Activated T-cell treated with anti-CD3 and anti-CD28 coated beads for 1 hour (primary cell): ENCODE measurements around the gene KIAA1671.

Experiments
- DNase-seq: peaks from one replicate; pipeline ENCODE4 v3.0.0-alpha.2; 2020; ENCODE audit warnings: low read depth

KIAA1671 gene

DNA sequence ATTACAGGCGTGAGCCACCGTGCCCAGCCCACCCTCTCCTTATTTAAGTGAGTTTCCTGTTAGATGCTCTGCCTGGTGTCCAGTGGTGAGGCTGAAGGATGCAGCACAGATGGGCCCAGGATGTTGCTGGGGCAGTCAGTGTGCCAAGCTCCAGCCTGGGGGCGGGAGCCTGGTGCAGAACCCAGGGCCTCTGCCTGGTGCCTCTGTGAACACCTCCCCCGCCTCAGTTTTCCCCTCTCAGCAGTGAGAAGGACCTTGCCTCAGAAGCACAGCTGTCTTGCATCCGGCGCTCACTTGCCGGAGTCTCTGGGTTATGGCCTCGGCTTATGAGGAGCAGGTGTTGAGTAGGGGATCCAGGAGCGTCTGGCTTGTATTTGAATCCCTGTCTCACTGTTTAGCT lies 116.2 kb downstream of the KIAA1671 start:
- DNase-seq = no peak

DNA sequence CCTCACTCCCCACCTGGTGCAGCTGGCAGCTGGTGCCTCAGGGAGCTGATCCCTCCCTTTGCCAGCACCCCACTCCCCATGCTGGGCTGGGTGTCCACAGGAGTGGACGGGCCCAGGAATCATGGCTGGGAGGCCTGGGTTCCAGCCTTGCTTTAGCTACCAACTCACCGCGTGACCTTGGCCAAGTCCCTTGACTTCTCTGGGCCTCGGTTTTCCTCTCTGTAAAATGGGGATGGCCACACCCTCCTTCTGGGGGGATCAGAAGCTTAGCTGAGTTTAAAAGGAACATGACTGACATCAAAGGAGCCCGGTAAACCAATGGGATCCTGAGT lies 116.9 kb downstream of the KIAA1671 start:
- no peak for DNase-seq

DNA sequence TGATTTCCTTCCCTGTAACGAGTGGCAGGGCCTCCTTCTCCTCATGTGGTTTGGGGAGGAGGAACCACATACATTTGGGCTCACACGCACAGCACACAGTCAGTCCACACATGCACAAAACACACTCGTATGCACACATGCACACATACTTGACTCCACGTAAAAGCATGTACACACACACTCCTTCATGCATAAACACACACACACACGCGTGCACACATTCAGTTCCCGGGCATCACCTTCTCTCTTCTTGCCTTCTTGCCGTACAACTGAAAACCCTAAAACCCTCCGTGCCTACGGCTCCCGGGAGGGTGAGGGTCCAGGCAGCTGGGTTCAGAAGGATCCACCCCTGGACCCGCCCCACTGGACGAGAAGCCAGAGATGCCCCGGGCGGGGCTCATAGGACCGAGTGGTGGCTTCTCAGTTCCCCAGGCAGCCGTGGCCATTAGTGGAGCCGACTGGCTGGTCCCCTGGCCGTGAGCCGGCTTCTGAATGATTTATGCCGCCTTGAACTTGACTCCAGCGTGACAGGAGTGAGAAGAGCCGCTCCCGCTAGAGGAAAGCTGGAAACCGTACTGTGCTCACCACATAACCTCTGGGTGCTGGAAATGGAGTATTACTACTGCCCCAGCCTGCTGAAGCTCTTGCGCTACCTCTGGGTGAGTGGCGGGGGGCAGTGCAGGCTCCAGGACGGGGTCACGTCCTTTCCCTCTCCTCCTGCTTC lies 117.4 kb downstream of the KIAA1671 start:
- DNase-seq = no peak

DNA sequence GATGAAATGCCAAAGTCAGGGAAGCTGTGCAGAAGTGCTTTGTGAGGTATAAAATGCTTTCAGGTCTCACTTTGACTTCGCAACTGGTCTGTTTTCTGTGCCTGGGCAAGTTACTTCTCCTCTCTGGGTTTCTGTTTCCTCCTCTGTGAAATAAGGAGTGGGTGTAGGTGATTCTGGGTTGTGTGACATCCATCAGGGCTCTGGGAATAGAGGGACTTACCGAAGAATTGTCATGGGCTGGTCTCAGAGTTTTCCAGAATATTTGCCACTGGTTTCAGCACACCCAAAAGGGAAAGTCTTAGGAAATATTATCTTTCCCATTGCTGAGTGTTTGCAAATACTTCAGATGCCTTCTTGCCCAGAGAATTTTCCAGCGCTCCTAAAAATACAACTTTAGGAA lies 118.4 kb downstream of the KIAA1671 start:
- DNase-seq = no peak

DNA sequence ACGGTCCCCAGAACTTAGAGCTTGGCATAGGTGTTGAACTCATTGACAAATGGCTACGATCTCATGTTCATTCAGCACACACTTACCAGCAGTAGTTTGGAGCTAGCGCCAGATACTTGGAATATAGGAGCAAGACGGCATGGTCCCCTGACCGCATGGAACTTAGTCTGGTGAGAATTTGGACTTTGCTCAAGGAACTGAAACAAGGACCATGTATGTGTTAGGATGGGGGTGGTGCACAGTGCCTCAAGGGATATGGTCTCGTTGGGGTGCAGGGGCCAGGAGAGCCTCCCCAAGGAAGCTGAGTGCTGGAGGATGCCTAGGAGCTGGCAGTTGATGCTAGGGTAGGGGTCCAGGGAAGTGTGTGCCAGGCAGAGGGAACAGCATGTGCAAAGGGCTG lies 119.2 kb downstream of the KIAA1671 start:
- DNase-seq = no peak

DNA sequence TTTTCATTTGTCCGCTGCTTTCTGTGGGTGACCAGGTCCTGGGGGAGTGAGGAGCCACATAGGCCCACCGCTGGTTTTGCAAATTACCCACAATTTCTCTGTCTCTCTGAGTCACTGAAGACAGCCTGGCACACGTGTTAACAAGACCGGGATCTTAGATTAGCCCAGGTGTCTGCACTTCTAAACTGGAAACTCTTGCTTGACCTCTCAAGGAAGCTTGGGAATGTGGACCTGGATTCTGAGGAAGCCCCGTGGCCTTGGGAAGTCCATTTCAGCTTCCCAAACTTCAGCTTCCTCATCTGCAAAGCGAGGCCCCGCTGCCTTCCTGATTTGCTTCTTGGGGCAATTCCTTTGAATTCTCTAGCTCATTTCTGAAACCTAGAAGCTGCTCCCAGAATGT lies 119.9 kb downstream of the KIAA1671 start:
- no peak for DNase-seq

DNA sequence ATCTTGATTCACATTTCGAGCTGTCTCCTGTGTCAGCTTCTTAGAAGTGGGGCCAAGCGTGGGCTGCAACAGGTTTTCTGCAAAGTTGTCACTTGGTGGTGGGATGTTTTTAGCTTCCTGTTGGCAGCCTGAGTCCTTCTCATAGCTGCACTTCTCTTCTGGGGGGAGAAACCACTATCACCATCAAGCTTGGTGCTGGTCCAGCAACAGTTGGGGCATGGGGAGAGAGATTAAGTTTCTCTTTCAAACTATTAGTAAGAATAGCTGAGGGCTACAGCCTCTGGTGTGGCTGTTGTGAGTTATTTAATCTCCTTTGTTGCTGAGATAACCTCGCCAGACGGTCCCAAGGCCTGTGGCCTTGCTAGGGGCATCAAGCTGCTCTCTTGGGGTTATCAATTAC lies 123.8 kb downstream of the KIAA1671 start:
- DNase-seq = no peak

DNA sequence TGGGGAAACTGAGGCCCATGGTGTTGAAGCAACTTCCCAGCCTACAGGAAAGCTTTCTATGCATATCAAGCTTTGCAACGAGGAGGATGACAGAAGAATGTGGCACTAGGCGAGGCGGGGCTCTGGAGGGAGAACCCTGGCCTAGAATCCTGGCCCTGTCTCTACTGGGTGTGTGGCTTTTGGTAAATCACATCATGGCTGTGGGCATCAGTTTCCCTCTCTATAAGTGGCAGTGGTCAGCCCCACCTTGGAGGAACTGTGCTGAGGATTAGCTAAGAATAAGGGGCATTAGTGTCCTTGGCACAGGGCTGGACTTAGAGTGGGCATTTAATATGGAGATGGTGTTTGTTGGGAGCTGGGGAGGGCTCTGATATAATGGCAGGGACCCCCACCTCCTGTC lies 124.5 kb downstream of the KIAA1671 start:
- no peak for DNase-seq

DNA sequence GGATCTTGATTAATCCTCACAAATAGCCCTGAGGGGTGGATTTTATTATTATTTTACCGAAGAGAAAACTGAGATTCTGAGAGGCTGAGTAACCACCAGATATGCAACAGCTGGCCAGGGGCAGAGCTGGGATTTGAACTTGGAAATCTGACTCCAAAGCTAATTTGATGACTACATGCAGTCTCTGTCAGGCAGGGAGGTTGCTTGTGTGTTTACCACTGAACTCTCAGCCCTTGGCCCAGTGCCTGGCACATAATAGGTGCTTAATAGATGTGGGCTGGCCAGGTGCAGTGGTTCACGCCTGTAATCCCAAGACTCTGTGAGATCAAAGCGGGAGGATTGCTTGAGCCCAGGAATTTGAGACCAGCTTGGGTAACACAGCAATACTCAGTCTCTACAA lies 125.4 kb downstream of the KIAA1671 start:
- no peak for DNase-seq

DNA sequence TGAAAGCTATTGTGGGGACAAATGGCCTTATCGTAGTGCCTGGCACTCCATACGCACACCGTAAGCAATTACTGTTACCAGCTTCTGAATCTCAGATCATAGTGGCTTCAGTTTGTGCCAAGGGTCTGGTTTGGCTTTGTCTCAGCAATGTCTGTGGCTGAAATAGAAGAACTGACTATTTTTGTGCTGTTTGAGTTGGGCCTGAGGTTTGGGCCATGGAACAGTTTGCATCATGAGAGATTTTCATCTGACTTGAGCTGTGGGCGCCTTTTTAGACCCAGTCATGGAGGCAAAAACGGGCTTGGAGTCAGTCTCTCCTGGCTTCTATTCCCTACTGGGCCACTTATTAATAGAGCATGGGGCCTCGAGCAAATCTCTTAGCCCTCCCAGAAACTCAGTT lies 126.1 kb downstream of the KIAA1671 start:
- no peak for DNase-seq

DNA sequence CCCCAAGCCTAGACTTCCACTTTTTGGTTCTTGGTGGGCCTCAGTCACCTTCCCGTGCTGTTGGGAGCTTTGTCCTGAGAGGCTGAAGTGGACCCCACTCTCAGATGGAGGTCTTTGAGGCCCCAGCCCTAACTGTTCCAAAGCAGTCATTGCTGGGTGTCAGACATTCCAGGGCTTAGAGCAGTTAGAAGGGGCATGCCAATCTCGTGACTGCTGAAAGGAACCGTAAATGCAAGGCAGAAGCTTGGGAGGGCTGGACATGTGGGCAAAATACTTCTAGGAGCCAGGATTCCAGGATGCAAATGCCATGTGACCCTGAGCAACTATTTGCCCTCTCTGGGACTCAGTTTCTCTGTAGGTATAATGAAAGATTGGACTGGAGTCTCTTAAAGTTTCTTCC lies 128.3 kb downstream of the KIAA1671 start:
- no peak for DNase-seq

DNA sequence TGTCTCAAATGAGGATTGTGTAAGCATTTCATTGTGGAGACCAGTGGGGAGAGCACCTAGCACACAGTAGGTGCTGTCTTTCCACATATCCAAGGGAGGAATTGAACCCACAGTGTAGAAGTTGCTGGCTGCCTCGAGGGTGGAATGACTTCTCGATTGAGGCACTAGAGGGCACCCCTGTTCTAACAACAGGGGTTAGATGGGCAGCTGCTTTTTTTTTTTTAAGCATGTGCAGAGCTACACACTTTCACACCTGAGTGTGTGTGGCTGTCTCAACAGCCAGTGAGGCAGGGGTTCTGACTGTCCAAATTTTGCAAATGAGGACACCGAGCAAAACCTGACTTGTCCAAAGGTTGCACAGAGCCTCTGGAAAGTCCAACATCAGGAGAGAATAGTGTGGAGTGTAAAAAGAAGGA lies 128.9 kb downstream of the KIAA1671 start:
- peak; percentile 36 for DNase-seq

DNA sequence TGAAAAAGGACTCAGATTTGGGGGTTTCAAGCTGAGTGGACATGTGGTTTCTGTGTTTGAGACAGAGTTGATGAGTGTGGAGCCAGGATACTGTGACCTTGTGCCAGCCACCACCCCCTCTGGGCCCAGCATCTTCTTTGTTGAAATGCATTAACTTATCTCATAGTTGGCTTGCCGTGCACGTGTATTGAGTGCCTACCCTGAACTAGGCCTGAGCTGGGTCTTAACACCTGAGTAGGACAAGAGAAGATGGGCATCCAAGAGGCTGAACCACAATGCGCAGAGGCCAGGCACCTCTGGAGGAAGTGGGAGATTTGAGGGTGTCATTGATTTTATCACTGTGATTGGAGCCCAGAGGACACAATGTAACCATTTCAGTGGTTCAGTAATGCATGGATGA lies 129.6 kb downstream of the KIAA1671 start:
- no peak for DNase-seq

DNA sequence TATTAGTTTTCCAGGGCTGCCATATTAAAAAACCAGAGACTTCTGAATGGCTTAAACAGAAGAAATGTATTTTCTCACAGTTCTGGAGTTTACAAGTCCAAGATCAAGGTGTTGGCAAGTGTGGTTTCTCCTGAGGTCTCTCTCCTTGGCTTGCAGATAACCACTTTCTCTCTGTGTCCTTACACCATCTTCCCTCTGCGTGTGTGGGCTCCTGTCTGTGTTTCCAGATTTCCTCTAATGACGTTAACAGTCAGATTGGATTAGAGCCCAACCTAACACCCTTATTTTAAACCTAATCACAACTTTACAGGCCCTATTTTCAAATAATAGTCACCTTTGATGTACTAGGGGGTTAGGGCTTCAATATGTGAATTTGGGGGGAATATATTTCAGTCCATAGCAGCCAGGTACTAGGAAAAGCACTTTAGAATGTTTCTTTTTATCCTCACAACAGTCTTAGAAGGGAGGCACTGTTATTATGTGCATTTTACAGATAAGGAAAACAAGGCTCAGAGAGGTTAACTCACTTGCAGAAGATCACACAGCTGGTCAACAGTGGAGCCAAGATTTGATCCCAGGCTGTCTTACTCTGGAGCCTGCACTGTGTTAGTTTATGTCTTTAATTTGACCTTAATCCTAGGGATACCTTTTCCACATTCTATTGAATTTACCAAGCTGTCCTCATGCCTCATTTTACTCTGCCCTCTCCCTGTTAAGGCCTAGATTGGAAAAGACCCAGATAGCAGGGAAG lies 130.7 kb downstream of the KIAA1671 start:
- DNase-seq = no peak

DNA sequence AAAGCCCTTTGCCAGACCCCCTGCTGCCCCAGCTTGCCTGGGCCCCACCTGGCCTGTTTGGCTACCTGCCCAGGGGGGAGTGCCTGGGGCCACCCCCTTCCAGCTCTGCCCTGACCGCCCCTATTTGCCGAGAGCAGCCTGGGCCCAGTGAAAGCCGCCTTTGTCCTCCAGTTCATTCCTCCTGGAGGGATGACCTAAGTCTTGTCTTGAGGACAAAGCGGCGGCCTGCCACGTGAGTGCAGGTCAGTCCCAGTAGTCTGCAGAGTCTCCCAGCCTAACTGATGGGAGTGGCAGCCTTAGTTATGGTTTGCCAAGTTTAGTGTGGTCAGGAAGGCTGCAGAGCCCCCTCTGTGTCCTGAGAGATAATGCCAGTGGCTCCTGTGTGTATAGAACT lies 131.3 kb downstream of the KIAA1671 start:
- no peak for DNase-seq

DNA sequence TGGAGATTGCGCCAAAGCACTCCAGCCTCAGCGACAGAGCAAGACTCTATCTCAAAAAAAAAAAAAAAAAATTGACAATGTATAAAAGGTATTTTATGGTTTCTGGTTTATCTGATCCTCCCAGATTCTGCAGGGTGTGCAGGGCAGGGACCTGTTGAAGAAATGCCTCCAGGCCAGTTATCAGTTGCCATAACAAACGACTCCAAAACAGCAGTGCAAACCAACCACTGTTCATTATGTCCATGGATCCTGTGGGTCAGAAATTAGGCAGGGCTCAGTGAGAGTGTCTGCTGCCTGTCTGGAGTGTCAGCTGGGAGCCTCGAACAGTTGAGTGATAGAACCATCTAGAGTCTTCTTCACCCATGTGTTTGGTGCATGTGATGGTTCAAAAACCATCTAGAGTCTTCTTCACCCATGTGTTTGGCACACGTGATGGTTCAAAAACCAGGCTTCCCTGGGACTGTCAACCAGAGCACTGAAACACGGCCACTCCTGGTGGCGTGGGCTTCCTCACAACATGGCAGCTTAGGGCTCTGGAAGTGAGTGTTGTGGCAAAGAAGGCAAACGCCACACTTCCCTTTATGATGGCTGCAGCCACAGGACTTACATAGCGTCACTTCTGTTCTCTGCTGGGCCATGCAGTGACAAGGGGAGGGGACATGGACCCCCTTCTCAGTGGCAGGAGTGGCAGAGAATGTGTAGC lies 132.0 kb downstream of the KIAA1671 start:
- no peak for DNase-seq

DNA sequence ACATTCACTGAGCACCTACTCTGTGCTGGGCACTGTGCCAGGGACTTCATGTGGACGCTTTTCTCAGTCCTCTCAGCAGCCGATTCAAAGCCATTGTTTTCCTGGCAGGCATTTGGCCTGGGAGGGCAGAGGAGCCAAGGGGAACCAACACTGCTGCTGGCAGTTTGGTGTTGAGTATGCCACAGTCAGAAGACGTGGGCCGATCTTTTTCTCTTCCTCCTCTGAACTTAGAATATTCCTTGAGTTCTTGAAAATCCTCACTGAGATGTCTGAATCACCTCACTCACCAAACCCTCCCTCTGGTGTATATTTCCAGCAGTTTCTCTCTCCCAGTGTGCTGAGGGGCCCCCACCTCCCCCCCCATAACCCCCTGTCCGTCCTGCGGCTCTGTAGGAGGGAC lies 132.6 kb downstream of the KIAA1671 start:
- DNase-seq = no peak

DNA sequence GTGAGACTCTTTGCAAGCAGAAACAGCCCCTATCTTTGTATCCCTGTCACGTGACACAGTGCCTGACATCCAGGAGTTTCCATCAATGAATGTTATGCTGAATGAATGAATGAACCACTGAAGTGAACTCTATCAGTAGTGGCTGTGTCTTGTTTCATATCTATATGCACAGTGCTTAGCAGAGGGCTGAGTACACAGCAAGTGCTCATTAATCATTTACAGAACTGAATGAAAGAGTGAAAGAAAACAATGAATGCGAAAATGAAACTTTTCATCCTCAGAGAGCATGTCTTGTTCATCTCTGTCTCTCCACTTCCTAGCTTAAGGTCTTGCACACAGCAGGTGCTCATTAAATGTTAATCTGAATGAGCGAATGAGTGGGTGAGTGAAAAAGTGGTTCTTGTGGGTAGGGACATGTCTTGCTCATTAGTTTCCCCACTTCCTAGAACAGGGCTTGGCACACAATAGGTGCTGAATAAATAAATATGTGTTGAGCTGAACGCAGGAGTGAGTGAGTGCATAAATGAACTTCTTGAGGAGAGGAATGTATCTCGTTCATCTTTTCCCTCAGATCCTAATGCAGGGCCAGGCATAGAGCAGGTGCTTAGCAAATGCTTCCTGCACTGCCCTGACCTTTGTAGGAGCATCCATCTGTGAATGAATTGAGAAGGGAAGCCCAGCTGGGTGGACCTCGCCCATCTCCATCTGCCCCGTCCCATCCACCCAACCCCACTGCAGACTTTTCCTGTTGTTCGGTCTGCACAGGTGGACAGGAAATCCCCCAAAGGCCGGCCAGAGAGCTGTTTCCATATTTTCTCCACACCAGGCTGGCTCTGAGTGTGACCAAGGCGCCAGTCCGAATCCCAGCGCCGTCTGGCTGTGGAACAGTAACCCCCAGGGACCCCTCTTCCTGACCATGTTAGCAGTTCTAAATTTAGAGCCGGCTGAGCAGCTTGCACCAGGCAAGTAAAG lies 133.7 kb downstream of the KIAA1671 start:
- no peak for DNase-seq

DNA sequence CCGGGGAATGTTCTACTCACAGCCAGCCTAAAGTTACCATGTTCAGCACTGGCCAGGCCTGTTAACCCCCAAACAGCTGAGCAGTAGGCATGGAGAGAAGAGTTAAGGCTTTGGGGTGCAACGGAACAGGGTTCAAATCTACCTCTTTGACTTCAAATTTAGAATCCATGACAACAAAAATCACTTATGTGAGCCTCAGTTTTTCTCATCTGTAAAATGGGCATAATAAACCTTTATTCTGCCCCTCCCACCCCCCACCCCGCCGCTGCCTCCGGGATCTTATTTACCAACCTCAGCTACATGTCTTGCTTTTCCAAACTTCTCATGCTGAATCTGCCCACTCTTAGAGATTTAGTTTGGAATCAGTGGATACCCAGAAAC lies 134.4 kb downstream of the KIAA1671 start:
- no peak for DNase-seq

DNA sequence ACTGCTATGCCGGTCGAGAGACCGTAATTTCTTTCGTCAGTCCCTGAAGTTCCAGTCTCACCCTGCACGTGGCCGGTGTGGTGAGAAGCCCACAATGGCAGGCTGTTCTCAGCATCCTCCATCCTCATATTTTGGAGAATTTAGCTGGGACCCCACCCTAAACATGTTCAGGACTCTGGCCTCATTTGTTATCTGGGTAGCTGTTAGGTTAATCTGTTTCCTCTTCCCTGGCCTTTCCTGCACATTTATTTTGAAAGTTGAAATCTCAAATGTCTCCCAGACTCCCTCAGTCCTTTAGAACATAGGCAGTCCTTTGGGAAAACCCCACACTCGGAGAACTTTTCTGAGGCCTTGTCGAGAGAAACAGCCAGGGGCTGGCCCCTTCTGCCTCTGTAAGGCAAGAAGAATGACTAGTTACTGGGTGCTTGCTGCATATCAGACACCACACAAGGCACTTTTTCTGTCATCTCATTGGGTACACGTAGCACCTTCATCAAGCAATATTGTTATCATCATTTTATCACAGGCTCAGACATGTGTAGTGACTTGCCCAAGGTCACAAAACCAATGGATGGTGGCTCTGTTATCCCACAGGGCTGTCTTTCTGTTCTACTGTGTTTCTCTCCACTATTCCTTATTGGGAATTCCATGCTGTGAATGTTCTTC lies 137.8 kb downstream of the KIAA1671 start:
- DNase-seq = no peak

DNA sequence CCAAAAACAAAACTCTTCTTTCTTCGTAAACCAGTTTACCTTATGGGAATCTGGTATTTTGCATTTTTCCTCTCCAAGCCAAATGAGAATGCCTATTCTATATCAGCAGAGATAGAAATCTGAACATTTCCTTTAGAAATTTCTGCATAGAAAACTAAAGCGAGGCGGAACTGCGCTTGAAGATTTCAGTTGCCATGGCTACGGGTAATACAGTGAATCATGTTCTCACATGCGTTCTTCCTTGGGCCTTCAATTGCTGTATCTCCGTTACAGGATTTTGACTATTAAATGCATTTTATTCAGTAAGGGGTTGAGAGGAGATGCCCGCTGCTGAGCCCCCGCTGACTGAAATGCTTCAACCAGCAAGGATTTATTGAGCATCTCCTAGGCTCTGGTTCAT lies 138.9 kb downstream of the KIAA1671 start:
- no peak for DNase-seq

DNA sequence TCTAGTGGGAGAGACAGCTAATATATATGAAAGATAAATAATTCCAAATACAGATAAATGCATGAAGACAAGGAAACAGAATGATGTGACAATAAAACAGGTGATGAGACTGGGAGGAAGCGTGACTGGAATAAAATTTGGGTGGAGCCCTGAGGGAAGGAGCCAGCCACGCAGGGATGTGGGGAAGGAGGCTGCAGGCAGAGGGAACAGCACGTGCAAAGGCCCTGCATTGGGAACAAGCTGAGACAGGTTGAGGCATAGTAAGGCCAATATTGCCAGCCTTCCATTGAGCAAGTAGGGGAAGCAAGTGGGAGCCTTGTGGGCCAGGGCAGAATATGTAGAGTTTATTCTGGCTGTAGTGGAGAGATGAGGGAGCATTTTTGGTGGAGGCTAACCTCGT lies 139.6 kb downstream of the KIAA1671 start:
- DNase-seq = no peak
